ACHN (cell line): ENCODE measurements around the gene ROCK1.
"Not testable (repeated sequence)": the region's sequence is repeated elsewhere in the genome, so short reads cannot be mapped to it uniquely, and the experiment has no call there.

Experiments
- DNase-seq: peaks from one replicate; pipeline ENCODE4 v3.0.0-alpha.2; 2015
- in situ Hi-C: cut with HindIII; loops from 2 replicates; pipeline ENCODE4 v1.10.0; 2017; ENCODE audit warnings: low sequenced_read_pairs, low pct_ligation_motif_present, low pct_unique_long_range_greater_than_20kb

Gene ROCK1

DNA sequence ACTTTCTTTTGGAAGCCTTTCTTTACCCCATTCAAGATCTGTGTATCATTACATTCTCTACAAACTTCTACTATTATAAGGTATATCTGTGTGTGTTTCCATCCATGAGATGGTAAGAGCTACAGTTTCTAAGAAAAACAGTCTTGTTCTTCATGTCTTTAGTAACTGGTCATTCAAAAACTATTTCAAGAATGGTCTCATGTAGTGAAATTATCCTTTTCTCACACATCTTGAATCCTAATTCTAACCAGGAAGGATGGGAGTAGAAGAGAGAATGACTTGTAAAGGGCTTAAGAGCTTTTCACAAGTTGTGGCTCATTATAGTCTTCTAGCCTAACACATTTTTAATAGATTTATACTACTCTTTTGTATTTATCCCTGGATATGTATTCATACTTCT is 47.3 kb downstream of the ROCK1 start:
- in situ Hi-C loops: no loop called here

DNA sequence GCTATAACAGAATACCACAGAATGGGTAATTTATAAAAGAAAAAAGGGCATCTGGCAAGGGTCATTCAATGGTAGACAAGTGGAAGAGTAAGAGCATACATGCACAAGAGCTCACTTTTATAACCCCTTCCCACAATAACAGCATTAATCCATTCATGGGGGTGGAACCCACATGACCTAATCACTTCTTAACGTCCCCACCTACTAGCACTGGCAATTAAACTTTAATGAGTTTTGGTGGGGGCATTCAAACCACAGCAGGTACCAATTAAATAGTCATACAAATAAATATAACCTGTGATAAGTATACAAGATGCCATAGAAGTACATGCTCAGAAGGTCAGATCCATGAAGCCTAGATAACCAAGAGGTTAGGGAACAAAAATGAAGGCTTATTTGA is 48.6 kb downstream of the ROCK1 start:
- in situ Hi-C loops: no loop called here

More for the DNA sequence above, 47.3 kb downstream of the ROCK1 start:
- peak; percentile 7 for DNase-seq

GRCh38 chr18:21057112-21057511 is 54.5 kb downstream of the ROCK1 start:
- no peak for DNase-seq
- in situ Hi-C loops: no loop called here

More for the DNA sequence above, 48.6 kb downstream of the ROCK1 start:
- DNase-seq: no peak

DNA sequence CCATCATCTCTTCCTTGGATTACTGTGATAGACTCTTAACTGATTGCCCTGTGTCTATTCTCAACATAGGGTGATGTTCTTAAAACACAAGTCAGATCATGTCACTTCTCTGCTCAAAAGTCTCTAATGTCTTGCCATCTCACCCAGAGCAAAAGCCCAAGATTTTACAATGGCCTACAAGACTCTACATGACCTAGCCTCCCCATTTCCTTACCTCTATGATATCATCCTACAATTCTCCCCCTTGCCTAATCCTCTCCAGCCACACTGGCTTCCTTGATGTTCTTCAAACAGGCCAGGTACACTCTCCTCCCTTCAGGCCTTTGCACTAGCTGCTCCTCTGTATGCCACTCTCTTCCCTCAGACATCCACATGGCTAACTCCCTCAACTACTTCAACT is 55.1 kb downstream of the ROCK1 start:
- in situ Hi-C loops: no loop called here
- no peak for DNase-seq

- DNase-seq: no peak
- in situ Hi-C loops: no loop called here
These were observed 57.3 kb downstream of the ROCK1 start for GRCh38 chr18:21054252-21054821.

GRCh38 chr18:21053127-21053526 is 58.5 kb downstream of the ROCK1 start:
- DNase-seq: no peak
- in situ Hi-C loops: no loop called here

- no peak for DNase-seq
- in situ Hi-C loops: no loop called here
These were observed 59.2 kb downstream of the ROCK1 start for GRCh38 chr18:21052385-21052784.

GRCh38 chr18:21051620-21052019 is 60.0 kb downstream of the ROCK1 start:
- in situ Hi-C loops: no loop called here
- DNase-seq: no peak

- in situ Hi-C loops: no loop called here
- DNase-seq: no peak
These were observed 62.3 kb downstream of the ROCK1 start for GRCh38 chr18:21049306-21049705.

GRCh38 chr18:21047126-21047525 is 64.5 kb downstream of the ROCK1 start:
- no peak for DNase-seq
- in situ Hi-C loops: no loop called here

- DNase-seq: no peak
- in situ Hi-C loops: no loop called here
These were observed 71.1 kb downstream of the ROCK1 start for GRCh38 chr18:21040466-21040865.

- DNase-seq: no peak
- in situ Hi-C loops: no loop called here
These were observed 73.4 kb downstream of the ROCK1 start for GRCh38 chr18:21038201-21038600.

- in situ Hi-C loops: no loop called here
- DNase-seq: no peak
These were observed 79.8 kb downstream of the ROCK1 start for GRCh38 chr18:21031845-21032244.

DNA sequence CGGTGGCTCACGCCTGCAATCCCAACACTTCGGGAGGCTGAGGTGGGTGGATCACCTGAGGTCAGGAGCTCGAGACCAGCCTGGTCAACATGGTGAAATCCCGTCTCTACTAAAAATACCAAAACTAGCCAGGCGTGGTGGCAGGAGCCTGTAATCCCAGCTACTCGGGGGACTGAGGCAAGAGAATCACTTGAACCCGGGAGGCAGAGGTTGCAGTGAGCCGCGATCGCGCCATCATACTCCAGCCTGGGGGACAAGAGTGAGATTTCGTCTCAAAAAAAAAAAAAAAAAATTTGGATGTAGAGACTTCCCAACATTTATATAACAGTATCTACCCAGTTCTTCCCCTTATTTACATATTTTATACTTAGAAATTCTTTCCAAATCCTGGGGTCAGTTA is 93.4 kb downstream of the ROCK1 start:
- in situ Hi-C loops, DNase-seq: not testable (repeated sequence)

GRCh38 chr18:21012308-21012707 is 99.3 kb downstream of the ROCK1 start:
- no peak for DNase-seq
- in situ Hi-C loops: no loop called here

DNA sequence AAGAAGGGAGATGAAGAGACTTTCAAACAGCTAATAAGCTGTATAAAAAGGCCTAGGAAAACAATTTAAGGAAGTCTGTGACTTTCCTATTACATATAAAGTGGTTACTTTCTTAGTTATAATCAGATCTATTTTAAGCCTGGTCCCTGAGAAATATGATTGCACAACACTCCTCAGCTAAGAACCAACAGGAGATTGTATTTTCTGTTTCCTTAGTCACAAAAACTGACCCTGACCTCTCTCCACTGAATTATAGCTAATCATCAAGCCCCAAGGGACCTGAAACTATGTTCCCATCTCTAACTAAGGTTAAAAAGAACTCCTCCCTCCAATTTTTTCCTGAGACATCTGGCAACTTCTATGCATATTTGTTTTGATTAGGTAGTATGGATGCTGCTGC is 106.9 kb downstream of the ROCK1 start:
- in situ Hi-C loops: no loop called here
- DNase-seq: no peak

- peak; percentile 2 for DNase-seq
- in situ Hi-C loops: no loop called here
These were observed 110.9 kb downstream of the ROCK1 start for GRCh38 chr18:21000667-21001066.

- in situ Hi-C loops: no loop called here
- DNase-seq: no peak
These were observed 114.2 kb downstream of the ROCK1 start for GRCh38 chr18:20997371-20997770.

DNA sequence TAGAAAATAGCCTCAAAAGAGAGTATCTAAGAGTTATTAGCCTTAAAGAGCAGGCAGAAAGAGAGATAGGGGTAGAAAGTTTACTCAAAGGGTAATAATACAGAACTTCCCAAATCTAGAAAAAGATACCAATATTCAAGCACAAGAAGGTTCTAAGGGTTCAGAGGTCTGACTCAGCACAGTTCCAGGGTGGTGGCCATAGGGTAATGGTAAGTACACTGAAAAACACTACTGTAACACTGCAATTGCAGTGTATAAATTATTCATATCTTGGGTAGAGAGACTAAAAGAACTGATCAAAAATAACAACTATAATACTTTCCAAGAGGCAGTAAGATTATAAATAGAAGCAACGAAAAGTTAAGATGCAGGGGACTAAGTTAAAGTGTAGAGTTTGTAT is 115.2 kb downstream of the ROCK1 start:
- in situ Hi-C loops: no loop called here
- no peak for DNase-seq

DNA sequence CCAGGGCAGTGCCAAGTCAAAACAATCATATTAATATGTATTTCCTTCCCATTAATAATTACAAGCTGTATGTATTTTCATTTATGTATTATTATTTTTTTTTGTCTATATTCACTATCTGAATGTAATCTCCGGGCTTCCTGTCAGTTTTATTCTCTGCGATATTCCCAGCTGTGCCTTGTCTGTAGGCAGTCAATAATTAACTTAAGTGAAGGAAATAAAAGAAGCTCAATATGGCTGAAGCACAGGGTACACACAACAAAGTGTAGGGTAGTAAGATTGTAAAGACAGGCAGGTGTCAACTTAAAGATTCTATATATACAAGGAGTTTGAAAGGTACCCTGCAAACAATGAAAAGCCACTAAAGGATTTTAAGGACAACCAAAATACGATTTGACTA is 122.9 kb downstream of the ROCK1 start:
- no peak for DNase-seq
- in situ Hi-C loops: no loop called here

GRCh38 chr18:20975077-20975476 is 136.5 kb downstream of the ROCK1 start:
- DNase-seq: no peak
- in situ Hi-C loops: no loop called here
